Globus pallidus (tissue), 1 donor: ENCODE measurements around the gene WWTR1.
A peak's percentile ranks its signal among the peaks of the same experiment; 100 is the strongest.

ENCODE experiments used
- DNase-seq: peaks from one replicate; pipeline ENCODE4 v3.0.0-alpha.2; 2015; ENCODE audit warnings: low spot score

Gene WWTR1

GRCh38 chr3:149532489-149533180 lies 125.2 kb downstream of the WWTR1 start:
- peak; percentile 47 for DNase-seq

- DNase-seq: no peak
These were observed 128.7 kb downstream of the WWTR1 start for GRCh38 chr3:149529099-149529498.

DNA sequence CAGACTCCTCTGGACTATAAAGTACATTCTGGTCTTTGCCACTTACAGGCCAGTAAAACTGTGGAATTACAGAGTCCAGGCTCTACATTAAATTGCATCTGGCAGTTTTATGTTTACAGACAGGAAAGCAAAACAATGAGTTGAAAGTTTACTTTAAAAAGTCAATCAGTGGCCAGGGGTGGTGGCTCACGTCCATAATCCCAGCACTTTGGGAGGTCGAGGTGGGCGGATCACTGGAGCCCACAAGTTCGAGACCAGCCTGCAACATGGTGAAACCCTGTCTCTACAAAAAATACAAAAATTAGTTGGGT lies 129.5 kb downstream of the WWTR1 start:
- no peak for DNase-seq

DNA sequence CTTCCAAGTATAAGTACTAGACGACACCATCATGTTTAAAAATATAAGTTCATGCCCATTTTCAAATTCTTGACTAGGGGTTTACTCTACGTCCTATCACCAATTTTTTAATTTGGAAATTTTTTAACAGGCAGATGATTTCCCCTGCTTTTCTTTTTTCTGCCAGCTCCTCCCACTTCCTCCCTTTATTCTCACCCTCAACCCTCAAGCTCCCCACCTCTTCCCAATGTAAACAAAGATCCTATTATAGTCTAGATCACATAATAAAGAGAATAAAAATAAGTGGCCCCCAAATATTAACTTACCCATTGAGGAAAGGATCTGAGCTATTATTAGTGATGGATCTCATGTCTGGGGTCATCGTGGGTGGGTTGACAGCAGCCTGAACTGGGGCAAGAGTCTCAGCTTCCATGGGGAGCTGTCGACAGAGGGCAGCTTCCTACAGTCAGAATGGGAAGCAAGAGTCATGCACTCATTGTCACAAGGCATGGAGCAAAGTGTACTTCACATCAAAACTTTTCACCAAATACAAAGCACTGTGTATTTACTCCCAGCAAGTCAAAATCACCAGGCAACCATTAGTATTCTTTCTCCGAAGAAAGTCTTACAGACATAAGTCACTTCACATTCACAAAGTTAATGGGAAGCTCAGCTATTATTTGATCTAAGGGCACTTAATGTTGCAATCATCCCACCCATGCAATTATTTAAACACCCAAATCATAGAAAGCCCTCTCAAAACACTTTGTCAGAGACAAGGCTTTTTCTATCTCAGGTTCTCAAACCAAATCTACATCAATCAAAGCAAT lies 130.1 kb downstream of the WWTR1 start:
- DNase-seq: peak; percentile 47

DNA sequence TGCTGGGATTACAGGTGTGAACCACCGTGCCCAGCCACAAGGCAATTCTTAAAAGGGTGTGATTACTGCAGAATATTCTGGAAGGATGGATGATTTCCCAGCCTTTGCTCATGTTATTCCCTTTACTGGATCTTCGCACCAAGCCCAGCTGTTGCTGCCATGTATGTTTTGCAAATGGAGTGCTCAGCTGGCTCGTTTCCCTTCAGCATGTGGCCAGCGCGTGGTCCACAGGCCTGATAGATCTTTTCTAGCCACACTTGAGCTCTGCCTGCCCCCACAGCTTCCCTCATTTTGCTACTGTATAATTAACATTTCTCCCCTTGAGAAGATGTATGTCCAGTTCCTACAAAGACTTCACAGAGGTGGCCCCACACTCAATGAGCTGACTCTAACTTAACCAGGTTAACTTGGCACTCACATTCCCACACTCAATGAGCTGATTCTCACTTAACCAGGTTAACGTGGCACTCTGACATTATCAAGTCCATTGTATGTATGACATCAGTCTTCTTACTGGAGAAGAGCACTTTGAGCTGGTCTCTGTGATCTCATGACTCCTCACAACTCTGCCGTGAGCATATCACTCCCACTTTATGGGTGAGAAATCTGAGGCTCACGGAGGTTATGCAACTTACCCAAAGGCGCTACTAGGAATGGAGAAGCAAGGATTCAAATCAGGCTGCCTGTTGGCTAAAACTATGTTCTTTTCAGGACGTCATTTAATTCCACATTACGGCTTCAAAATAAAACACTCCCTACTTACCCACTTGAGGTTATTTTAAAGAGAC lies 134.1 kb downstream of the WWTR1 start:
- DNase-seq: no peak

GRCh38 chr3:149519912-149520311 lies 137.9 kb downstream of the WWTR1 start:
- DNase-seq: no peak

- DNase-seq: no peak
These were observed 140.9 kb downstream of the WWTR1 start for GRCh38 chr3:149516920-149517319.

DNA sequence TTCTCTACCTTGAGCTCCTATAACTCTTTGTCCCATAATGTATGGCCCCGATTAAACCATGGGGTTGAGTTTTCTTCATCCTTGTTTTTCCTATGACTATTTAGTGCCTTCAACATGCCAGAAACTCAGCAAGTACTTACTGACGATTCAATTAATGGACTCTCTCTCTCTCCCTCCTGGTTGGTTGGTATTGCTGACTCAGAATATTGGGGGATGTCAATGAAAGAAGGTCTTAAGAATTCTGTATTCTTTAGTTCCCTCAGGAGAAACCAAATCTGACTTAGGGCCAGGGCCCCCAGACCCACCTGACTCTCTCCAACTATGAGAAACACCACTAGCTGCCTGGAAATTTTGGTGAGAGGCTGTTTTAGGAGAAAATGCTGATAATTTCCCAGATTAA lies 142.6 kb downstream of the WWTR1 start:
- no peak for DNase-seq

DNA sequence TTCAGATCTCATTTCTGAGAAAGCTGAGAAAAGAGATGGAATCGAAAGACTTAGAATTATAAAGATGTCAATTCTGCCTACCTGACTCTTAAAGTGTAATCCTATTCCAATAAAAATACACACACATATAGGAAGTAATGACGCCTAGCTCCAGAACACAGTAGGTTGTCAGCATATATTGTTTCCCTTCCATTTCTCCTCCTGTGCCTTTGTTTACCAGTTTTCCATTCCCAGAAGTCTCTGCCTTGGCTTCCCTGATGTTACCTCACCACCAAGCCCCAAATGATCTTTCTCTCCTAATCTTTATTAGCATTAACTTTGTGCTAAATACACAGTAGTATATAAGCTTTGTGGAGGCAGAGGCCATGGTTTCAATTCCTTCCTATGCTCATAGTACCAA lies 143.4 kb downstream of the WWTR1 start:
- DNase-seq: no peak

DNA sequence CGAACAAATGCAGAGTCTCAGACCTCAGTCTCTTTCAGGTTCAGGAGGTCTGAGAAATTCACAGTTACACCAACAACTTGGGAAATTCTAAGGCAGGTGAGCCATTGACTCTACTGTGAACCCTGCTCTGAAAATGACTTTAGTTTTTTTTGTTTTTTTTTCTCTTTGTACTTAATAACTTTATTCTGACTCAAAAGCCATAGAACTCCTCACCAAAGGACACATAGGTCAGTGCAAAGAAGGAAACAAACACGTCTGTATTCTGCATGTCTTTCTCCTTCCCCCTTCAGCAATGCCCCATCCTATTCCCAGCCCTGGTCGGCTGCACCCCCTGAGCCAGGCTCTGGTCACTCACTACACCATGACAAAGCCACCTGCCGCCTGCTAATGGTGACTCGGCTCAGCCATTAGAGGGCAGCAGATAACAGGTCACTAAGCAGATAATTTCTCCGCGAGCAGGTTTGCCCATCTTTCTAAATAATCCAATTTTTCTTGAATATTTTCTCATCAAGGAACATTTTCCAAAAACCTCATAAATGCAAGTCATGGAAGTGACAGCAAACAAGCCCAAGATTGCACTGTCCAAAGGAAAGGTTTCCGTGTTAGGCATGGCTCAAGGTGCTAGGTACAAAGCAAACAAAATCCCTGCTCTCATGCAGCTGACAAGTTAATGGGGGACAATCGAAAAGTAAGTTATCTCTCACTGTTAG lies 145.6 kb downstream of the WWTR1 start:
- peak; percentile 58 for DNase-seq

GRCh38 chr3:149511040-149511626 lies 146.7 kb downstream of the WWTR1 start:
- no peak for DNase-seq

DNA sequence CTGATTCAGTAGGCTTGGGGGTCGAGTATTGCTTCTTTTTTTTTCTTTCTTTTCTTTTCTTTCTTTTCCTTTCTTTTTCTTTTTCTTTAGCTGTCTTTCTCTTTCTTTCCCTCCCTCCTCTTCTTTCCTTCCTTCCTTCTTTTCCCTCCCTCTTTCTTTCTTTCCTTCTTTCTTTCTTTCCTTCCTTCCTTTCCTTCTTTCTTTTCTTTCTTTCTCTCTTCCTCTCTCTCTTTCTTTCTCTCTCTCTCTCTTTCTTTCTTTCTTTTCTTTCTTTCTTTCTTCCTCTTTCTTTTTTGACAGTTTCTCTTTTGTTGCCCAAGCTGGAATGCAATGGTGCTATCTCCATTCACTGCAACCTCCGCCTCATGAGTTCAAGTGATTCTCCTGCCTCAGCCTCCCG lies 147.3 kb downstream of the WWTR1 start:
- DNase-seq: no peak

- DNase-seq: no peak
These were observed 148.3 kb downstream of the WWTR1 start for GRCh38 chr3:149509526-149509925.

GRCh38 chr3:149507491-149508324 lies 150.1 kb downstream of the WWTR1 start:
- DNase-seq: no peak

DNA sequence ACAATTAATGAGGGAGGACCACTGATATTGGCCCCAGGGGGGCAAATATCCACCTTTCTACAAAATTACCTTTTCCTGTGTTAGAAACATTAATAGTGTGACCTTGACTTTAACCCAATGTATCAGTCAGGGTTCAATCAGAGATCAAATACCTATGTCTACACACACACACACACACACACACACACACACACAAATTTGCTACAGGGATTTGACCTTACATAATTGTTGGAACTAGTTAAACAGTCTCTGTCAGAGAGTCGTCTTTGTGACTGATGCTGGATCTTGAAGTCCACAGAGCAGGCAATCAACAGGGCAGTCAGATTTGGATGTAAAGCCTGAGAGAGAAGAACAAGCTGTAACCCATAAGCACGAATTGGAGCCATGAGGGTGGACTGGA lies 150.9 kb downstream of the WWTR1 start:
- no peak for DNase-seq

DNA sequence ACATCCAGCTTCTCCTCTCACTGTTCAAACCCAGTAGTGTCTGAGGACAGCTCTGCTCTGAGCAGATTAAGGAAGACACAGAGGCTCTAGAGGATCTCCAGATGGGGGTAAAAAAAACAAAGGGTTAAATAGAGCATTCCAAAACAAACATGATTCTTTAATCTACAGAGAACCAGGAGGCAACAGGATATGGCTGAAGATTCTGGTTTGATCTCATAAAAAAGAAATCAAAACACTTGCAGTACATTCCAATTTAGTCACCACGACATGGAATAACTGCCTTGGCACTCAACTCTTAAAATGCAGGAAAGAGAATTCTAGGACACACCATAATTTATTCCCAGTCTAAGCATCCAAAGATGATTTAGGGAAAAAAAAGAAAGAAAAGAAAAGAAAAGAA lies 151.3 kb downstream of the WWTR1 start:
- no peak for DNase-seq

DNA sequence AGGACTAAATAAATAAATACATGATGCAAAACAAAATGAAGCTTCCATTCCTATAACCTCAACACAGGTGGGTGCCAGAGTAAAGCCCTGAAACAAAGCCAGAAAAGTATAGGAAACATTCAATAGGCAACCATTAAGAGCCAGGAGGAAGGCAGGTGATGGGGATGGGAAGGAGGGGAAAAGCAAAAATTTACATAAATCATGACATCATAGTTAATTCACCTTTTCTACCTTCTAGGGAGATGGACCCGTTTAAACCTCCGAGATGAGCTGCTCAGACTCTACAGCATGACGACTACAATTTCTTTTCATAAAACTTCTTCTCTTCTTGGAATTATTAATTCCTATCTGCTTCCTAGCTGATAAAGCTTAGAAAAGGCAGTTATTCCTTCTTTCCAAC lies 155.4 kb downstream of the WWTR1 start:
- no peak for DNase-seq

GRCh38 chr3:149501524-149501923 lies 156.3 kb downstream of the WWTR1 start:
- DNase-seq: no peak

DNA sequence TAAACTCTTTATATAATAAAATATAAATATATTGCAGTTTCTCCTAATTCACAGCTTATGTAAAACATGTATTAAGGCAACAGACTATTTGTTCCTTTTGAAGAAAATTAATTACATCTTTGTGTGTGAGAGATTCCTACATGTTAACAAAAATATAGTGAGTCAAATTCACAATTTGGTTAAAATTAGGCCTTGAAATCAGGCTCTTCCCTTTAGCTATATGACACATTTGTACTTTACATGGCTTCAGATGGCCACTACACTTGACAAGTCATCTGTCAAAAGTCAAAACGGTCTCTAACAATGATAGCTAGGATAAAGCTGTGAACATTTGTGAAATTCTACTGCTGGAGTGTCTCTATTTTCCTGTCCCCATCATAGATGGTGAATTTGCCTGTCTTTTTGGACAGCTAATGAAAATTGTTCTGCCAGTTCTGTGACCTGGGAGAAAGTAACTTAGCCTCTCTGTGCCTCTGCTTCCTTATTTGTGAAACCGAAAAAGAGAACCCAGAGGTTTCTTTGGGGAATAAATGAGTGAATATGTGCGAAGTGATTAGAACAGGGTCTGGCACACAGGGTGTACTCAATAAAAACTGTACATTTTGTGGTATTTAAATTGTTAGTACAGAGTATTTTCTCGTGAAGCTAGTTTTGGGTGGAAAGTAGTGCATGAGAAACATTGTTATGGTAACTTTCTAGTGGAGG lies 159.7 kb downstream of the WWTR1 start:
- no peak for DNase-seq

DNA sequence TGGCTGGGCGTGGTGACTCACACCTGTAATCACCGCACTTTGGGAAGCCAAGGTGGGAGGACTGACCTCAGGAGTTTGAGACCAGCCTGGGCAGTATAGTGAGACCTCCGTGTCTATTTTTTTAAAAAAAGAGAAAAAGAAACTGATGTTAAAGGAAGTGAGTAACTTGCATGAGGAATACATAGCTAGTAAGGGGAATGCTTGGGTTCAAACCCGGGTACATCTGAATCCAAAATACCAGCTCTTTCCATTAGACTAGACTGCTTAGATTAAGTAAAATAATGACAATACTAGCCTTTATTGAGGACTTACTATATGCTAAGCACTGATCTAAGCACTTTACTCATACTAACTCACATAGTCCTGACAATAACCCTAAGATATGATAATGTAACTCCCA lies 160.9 kb downstream of the WWTR1 start:
- DNase-seq: no peak
